Neural progenitor cell (in vitro differentiated cells): ENCODE measurements around the gene KATNAL1. TPM values are rescaled to one million over a fixed set of nuclear protein-coding genes. Genes with fewer than 3 reads are reported as not detected.

Experiments
- DNase-seq: peaks from one replicate; pipeline ENCODE4 v3.0.0-alpha.2; 2016; ENCODE audit warnings: low spot score
- H2AFZ ChIP-seq: fragments of 200-600 bp; sonication (generic); replicated peaks from 2 replicates; pipeline ENCODE4 v1.6.1; 2016; ENCODE audit warnings: antibody characterized with exemption
- H3F3A ChIP-seq: fragments of 200-600 bp; sonication (generic); 2 replicates; pipeline ENCODE4 v1.6.1; 2016; ENCODE audit warnings: antibody characterized with exemption, low read depth
- H3K27ac ChIP-seq: fragments of 200-600 bp; sonication (generic); 2 replicates; pipeline ENCODE4 v1.5.1; 2016; ENCODE audit warnings: mild to moderate bottlenecking
- H3K27me3 ChIP-seq: fragments of 200-600 bp; sonication (generic); 2 replicates; pipeline ENCODE4 v1.6.1; 2016; ENCODE audit warnings: mild to moderate bottlenecking, moderate library complexity
- H3K36me3 ChIP-seq: fragments of 200-600 bp; sonication (generic); 2 replicates; pipeline ENCODE4 v1.5.1; 2016
- H3K4me1 ChIP-seq: fragments of 200-600 bp; sonication (generic); 2 replicates; pipeline ENCODE4 v1.6.1; 2016; ENCODE audit warnings: mixed run types
- H3K4me2 ChIP-seq: fragments of 200-600 bp; sonication (generic); 2 replicates; pipeline ENCODE4 v1.6.1; 2016
- H3K4me3 ChIP-seq: fragments of 200-600 bp; sonication (generic); 2 replicates; pipeline ENCODE4 v1.5.1; 2016
- H3K79me2 ChIP-seq: fragments of 200-600 bp; sonication (generic); 2 replicates; pipeline ENCODE4 v1.6.1; 2016; ENCODE audit warnings: low read depth
- H3K9ac ChIP-seq: fragments of 200-600 bp; sonication (generic); 2 replicates; pipeline ENCODE4 v1.6.1; 2016
- H3K9me3 ChIP-seq: fragments of 200-600 bp; sonication (generic); 2 replicates; pipeline ENCODE4 v1.5.1; 2016; ENCODE audit warnings: low read depth
- H4K20me1 ChIP-seq: fragments of 200-600 bp; sonication (generic); 2 replicates; pipeline ENCODE4 v1.6.1; 2016; ENCODE audit warnings: low read depth
- H3K27ac Mint-ChIP-seq: 3 replicates; pipeline ENCODE4 v1.8.0; 2021; ENCODE audit warnings: mixed read lengths
- H3K27me3 Mint-ChIP-seq: 2 replicates; pipeline ENCODE4 v1.8.0; 2022; ENCODE audit warnings: low read depth, mild to moderate bottlenecking, inconsistent platforms, moderate library complexity, mixed read lengths; ENCODE audit not compliant: insufficient read depth
- H3K36me3 Mint-ChIP-seq: 3 replicates; pipeline ENCODE4 v1.8.0; 2021; ENCODE audit warnings: mixed read lengths
- H3K4me1 Mint-ChIP-seq: 3 replicates; pipeline ENCODE4 v1.8.0; 2021; ENCODE audit warnings: mixed read lengths
- H3K4me3 Mint-ChIP-seq: 3 replicates; pipeline ENCODE4 v1.8.0; 2021; ENCODE audit warnings: mild to moderate bottlenecking, moderate library complexity, mixed read lengths
- H3K9me3 Mint-ChIP-seq: 3 replicates; pipeline ENCODE4 v1.8.0; 2020; ENCODE audit warnings: mixed read lengths
- CTCF ChIP-seq: fragments of 200-600 bp; sonication (generic); IDR thresholded peaks from 2 replicates; pipeline ENCODE4 v1.5.1; 2017; ENCODE audit warnings: antibody characterized with exemption, mild to moderate bottlenecking
- EZH2 ChIP-seq: fragments of 200-600 bp; sonication (generic); IDR thresholded peaks from 2 replicates; pipeline ENCODE4 v1.6.1; 2017; ENCODE audit warnings: antibody characterized with exemption, mild to moderate bottlenecking, moderate library complexity
- EZH2phosphoT487 ChIP-seq: fragments of 200-600 bp; sonication (generic); IDR thresholded peaks from 2 replicates; pipeline ENCODE4 v1.6.1; 2017; ENCODE audit warnings: antibody characterized with exemption
- total RNA-seq: library from RNA; depleted of rRNA; stranded (reverse); fragments of >200 nt; gene quantifications from 2 replicates; pipeline ENCODE4 v1.2.3, GENCODE V29; 2015; ENCODE audit warnings: low replicate concordance

Gene KATNAL1
- total RNA-seq, 1 donor from 2014 or later, result 33.6 TPM

- TF ChIP-seq CTCF (no peak), EZH2phosphoT487 (no peak), EZH2 (no peak)
- H3K9me3 ChIP-seq, result no peaks in the 10 kb centered on the region
- H3K27me3 Mint-ChIP-seq, result no peaks in the 10 kb centered on the region
- no peak overlapping the region for H3K27ac Mint-ChIP-seq
- no peaks in the 10 kb centered on the region for H4K20me1 ChIP-seq
- no peak overlapping the region for H2AFZ ChIP-seq
- H3K27me3 ChIP-seq, result no peaks in the 10 kb centered on the region
- H3K9ac ChIP-seq, result no peak overlapping the region
- no peak for DNase-seq
- no peak overlapping the region for H3K4me3 ChIP-seq
- H3K36me3 ChIP-seq, result peaks cover 6% of the 10 kb centered on the region
- H3K4me1 ChIP-seq, result no peaks in the 10 kb centered on the region
- no peaks in the 10 kb centered on the region for H3F3A ChIP-seq
- H3K36me3 Mint-ChIP-seq, result peaks cover 50% of the 10 kb centered on the region
- peaks cover 2% of the 10 kb centered on the region for H3K4me1 Mint-ChIP-seq
- no peak overlapping the region for H3K4me3 Mint-ChIP-seq
- no peaks in the 10 kb centered on the region for H3K79me2 ChIP-seq
- H3K27ac ChIP-seq, result no peak overlapping the region
- H3K9me3 Mint-ChIP-seq, result peaks cover 44% of the 10 kb centered on the region
- no peak overlapping the region for H3K4me2 ChIP-seq
These were observed 59.9 kb downstream of the KATNAL1 start for GRCh38 chr13:30247406-30247805.

- no peaks in the 10 kb centered on the region for H3K79me2 ChIP-seq
- no peak for DNase-seq
- H2AFZ ChIP-seq, result no peak overlapping the region
- Mint-ChIP-seq H3K36me3 (peaks cover 23% of the 10 kb centered on the region), H3K27ac (no peak overlapping the region), H3K4me3 (no peak overlapping the region), H3K27me3 (no peaks in the 10 kb centered on the region), H3K9me3 (peaks cover 15% of the 10 kb centered on the region), H3K4me1 (no peaks in the 10 kb centered on the region)
- H3K4me3 ChIP-seq, result no peak overlapping the region
- H3K36me3 ChIP-seq, result no peaks in the 10 kb centered on the region
- no peaks in the 10 kb centered on the region for H3F3A ChIP-seq
- H3K4me1 ChIP-seq, result no peaks in the 10 kb centered on the region
- H3K9me3 ChIP-seq, result no peaks in the 10 kb centered on the region
- no peak overlapping the region for H3K27ac ChIP-seq
- TF ChIP-seq EZH2, result no peak
- TF ChIP-seq EZH2phosphoT487, result no peak
- TF ChIP-seq CTCF, result no peak
- H3K9ac ChIP-seq, result no peak overlapping the region
- no peaks in the 10 kb centered on the region for H4K20me1 ChIP-seq
- no peaks in the 10 kb centered on the region for H3K27me3 ChIP-seq
- no peak overlapping the region for H3K4me2 ChIP-seq
These were observed 65.8 kb downstream of the KATNAL1 start for GRCh38 chr13:30241532-30241931.

- Histone ChIP-seq H3K79me2 (no peaks in the 10 kb centered on the region), H3K27ac (no peak overlapping the region), H3K36me3 (no peaks in the 10 kb centered on the region), H3K27me3 (no peaks in the 10 kb centered on the region), H3K4me1 (no peaks in the 10 kb centered on the region), H2AFZ (no peak overlapping the region), H3K9me3 (no peaks in the 10 kb centered on the region), H3K4me3 (no peak overlapping the region), H4K20me1 (no peaks in the 10 kb centered on the region), H3K4me2 (no peak overlapping the region), H3F3A (no peaks in the 10 kb centered on the region), H3K9ac (no peak overlapping the region)
- H3K9me3 Mint-ChIP-seq, result peaks cover 8% of the 10 kb centered on the region
- H3K27ac Mint-ChIP-seq, result no peak overlapping the region
- no peaks in the 10 kb centered on the region for H3K27me3 Mint-ChIP-seq
- no peak for TF ChIP-seq CTCF
- no peak for TF ChIP-seq EZH2phosphoT487
- no peak for TF ChIP-seq EZH2
- H3K4me1 Mint-ChIP-seq, result no peaks in the 10 kb centered on the region
- H3K36me3 Mint-ChIP-seq, result peaks cover 19% of the 10 kb centered on the region
- H3K4me3 Mint-ChIP-seq, result no peak overlapping the region
- DNase-seq, result no peak
These were observed 66.7 kb downstream of the KATNAL1 start for GRCh38 chr13:30240608-30241007.
